Measurements from ENCODE around the gene RETREG3.

DNA sequence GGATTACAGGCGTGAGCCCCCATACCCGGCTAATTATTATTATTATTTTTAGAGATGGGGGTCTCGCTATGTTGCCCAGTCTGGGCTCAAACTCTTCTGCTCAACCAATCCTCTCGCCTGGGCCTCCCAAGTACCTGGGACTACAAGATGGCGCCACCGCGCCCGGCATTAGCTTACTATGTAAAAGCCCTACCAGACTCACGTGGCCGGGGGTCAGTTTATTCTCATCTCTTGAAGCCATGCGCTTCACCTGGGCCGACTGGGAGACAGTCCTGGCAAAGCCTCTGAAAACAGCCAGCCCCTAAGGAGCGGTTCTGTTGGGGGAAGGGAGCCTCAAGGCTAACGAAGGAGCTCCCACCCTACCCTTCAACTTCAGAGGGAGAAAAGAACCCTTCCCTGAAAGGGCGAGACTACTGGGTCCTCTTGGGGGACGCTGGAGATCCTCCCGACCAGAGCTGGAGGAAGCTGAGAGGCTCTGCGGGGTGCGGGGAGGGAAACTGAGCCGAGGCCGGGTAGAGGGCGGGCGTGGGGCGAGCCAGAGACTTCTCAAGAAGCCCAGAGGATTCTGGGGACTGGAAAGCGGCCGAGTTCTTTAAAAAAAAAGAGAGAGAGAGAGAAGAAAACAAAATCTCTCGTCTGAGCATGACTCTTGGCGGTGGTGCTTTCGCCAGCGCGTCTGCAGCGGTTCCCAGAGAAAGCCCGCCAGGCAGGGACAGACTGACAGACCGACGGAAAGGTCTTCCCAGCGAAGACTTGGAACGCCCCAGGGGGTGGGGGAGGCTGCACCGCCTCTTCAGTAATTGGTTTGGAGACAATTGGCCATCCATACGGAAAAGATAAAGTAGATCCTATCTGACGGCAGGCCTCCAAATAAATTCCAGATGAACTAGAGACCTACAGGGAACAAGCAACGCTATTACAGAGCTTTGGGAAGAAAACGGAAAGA lies 44.3 kb upstream of the RETREG3 start:
- TF ChIP-seq, protein P1, sequence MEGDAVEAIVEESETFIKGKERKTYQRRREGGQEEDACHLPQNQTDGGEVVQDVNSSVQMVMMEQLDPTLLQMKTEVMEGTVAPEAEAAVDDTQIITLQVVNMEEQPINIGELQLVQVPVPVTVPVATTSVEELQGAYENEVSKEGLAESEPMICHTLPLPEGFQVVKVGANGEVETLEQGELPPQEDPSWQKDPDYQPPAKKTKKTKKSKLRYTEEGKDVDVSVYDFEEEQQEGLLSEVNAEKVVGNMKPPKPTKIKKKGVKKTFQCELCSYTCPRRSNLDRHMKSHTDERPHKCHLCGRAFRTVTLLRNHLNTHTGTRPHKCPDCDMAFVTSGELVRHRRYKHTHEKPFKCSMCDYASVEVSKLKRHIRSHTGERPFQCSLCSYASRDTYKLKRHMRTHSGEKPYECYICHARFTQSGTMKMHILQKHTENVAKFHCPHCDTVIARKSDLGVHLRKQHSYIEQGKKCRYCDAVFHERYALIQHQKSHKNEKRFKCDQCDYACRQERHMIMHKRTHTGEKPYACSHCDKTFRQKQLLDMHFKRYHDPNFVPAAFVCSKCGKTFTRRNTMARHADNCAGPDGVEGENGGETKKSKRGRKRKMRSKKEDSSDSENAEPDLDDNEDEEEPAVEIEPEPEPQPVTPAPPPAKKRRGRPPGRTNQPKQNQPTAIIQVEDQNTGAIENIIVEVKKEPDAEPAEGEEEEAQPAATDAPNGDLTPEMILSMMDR (conservative IDR thresholded peaks at IDR 0.05; ENCODE audit: low read length), result no peak
- TF ChIP-seq EZH2phosphoT487 (IDR thresholded peaks at IDR 0.05; ENCODE audit: borderline replicate concordance, low read depth, low read length), result no peak

All from OCI-LY7 (cell line).